WERI-Rb-1 (cell line): ENCODE measurements around the gene TMEM263.

Source experiments
- DNase-seq: peaks from one replicate; pipeline ENCODE4 v3.0.0-alpha.2; 2020
- H3K27ac ChIP-seq: fragments of 250-450 bp; sonication (Bioruptor Pico); 2 replicates; pipeline ENCODE4 v1.5.1; 2020; ENCODE audit warnings: mild to moderate bottlenecking, moderate library complexity
- H3K27me3 ChIP-seq: fragments of 250-450 bp; sonication (Bioruptor Pico); 2 replicates; pipeline ENCODE4 v1.5.1; 2021; ENCODE audit warnings: mild to moderate bottlenecking, low read depth, moderate library complexity; ENCODE audit not compliant: insufficient read depth, severe bottlenecking
- H3K36me3 ChIP-seq: fragments of 250-450 bp; sonication (Bioruptor Pico); 2 replicates; pipeline ENCODE4 v1.5.1; 2020; ENCODE audit warnings: mild to moderate bottlenecking, moderate library complexity
- H3K4me3 ChIP-seq: 2 replicates; pipeline ENCODE4 v1.5.1; 2011; ENCODE audit warnings: low read depth, mild to moderate bottlenecking, control low read depth, low read length
- H3K9me3 ChIP-seq: fragments of 250-450 bp; sonication (Bioruptor Pico); 2 replicates; pipeline ENCODE4 v1.5.1; 2021; ENCODE audit warnings: mild to moderate bottlenecking, moderate library complexity; ENCODE audit not compliant: severe bottlenecking
- TF ChIP-seq, protein P1 (sequence below): IDR thresholded peaks from 2 replicates; pipeline ENCODE4 v1.5.1; 2011; ENCODE audit warnings: low read depth, mild to moderate bottlenecking, control low read depth, inconsistent platforms, low read length

Gene TMEM263

GRCh38 chr12:106960443-106960842 lies 4.7 kb downstream of the TMEM263 start:
- TF ChIP-seq, protein P1, sequence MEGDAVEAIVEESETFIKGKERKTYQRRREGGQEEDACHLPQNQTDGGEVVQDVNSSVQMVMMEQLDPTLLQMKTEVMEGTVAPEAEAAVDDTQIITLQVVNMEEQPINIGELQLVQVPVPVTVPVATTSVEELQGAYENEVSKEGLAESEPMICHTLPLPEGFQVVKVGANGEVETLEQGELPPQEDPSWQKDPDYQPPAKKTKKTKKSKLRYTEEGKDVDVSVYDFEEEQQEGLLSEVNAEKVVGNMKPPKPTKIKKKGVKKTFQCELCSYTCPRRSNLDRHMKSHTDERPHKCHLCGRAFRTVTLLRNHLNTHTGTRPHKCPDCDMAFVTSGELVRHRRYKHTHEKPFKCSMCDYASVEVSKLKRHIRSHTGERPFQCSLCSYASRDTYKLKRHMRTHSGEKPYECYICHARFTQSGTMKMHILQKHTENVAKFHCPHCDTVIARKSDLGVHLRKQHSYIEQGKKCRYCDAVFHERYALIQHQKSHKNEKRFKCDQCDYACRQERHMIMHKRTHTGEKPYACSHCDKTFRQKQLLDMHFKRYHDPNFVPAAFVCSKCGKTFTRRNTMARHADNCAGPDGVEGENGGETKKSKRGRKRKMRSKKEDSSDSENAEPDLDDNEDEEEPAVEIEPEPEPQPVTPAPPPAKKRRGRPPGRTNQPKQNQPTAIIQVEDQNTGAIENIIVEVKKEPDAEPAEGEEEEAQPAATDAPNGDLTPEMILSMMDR, result no peak
- H3K4me3 ChIP-seq, result no peak overlapping the region
- no peaks in the 10 kb centered on the region for H3K9me3 ChIP-seq
- no peaks in the 10 kb centered on the region for H3K27me3 ChIP-seq
- H3K36me3 ChIP-seq, result no peaks in the 10 kb centered on the region
- no peak overlapping the region for H3K27ac ChIP-seq
- no peak for DNase-seq

DNA sequence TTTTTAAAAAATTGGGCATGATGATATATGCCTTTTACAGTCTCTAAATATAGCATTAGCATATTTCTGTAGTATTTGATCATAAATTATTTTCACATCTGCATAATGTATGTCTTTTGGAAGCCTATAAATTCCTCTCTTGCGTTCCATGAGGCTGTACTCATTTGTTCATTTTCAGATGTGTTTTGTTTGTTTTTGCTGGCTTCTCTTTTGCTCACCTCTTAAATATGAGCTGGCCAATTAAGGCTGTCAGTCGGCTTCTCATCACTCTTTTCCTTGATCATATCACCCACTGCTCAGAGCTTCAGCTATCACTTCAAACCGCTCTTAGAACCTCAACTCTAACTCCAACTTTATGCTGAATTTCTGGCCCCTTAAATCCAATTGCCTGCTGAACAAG lies 6.6 kb downstream of the TMEM263 start:
- TF ChIP-seq, protein P1, result no peak
- Histone ChIP-seq H3K27ac (no peak overlapping the region), H3K4me3 (no peak overlapping the region), H3K36me3 (peaks cover 2% of the 10 kb centered on the region), H3K27me3 (no peaks in the 10 kb centered on the region), H3K9me3 (no peaks in the 10 kb centered on the region)
- no peak for DNase-seq

DNA sequence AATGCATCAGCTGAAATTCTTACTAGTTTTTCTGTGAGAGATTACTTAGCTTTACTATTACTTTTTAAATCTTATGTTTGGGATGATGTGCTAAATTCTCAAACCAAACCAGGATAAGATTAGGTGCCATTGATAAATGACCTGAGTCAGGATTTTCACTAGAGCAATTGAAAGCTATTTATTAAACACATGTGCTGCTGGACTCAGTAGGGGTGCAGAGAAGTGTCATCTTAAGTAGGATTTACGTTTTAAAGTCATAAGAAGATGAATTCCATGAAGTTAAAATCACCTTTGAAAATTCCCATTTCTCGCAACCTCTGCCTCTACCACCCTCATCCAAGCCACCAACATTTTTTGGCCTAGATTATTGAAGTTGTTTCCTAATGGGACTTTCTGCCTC lies 8.8 kb downstream of the TMEM263 start:
- no peak overlapping the region for H3K27ac ChIP-seq
- H3K27me3 ChIP-seq, result no peaks in the 10 kb centered on the region
- no peak for DNase-seq
- no peaks in the 10 kb centered on the region for H3K9me3 ChIP-seq
- H3K36me3 ChIP-seq, result peaks cover 10% of the 10 kb centered on the region
- no peak overlapping the region for H3K4me3 ChIP-seq
- TF ChIP-seq, protein P1, result no peak

DNA sequence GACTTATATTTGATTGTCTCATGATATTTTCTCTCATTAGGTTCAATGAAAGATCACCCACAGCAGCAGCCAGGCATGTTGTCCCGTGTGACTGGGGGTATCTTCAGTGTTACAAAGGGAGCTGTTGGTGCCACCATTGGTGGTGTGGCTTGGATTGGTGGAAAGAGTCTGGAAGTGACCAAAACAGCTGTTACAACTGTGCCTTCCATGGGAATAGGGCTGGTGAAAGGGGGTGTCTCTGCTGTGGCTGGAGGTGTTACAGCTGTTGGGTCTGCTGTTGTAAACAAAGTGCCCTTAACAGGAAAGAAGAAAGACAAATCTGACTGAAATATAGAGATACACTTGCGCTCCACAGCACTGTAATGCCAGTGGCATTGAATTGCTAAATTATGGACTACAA lies 15.4 kb downstream of the TMEM263 start:
- DNase-seq, result no peak
- Histone ChIP-seq H3K4me3 (no peak overlapping the region), H3K9me3 (no peaks in the 10 kb centered on the region), H3K36me3 (peaks cover 27% of the 10 kb centered on the region), H3K27me3 (no peaks in the 10 kb centered on the region), H3K27ac (no peak overlapping the region)
- TF ChIP-seq, protein P1, result no peak

DNA sequence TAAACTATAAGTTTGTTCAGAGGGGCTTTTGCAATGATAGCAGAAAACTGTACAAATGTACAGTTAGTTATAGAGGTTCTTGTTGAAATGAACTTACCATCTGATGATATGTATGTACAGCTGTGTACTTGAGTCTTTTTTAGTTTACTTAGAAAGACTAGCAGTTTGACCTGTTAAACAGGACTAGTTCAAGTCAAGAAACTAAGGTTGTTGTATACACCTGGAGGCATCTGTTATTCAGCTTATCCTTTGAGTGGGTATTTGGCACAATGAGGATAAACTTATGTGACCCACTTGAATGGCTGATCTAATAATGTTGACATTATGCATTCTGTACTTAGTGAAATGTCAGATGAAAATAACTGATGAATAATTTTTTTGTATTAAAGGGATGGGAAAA lies 17.8 kb downstream of the TMEM263 start:
- Histone ChIP-seq H3K9me3 (no peaks in the 10 kb centered on the region), H3K27ac (no peak overlapping the region), H3K36me3 (peaks cover 19% of the 10 kb centered on the region), H3K4me3 (no peak overlapping the region), H3K27me3 (no peaks in the 10 kb centered on the region)
- DNase-seq, result no peak
- TF ChIP-seq, protein P1, result no peak

DNA sequence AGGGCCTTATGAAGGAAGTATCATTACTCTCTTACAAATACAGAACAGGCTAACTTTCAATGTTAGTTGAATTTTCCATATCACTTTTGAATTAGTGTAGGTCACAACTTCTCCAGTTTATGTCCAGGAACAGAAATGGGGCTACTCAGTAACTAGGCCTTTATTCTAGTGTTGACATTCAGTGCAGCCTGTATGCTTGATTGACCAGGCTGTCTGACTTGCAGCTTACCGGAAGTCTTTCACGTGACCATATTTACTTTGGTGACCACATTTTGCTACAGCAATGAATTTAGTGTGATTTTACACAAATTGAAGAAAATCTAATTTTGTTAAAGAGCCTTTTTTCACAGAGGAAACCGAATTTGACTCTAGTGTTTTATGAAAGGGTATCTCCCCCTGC lies 18.8 kb downstream of the TMEM263 start:
- TF ChIP-seq, protein P1, result no peak
- H3K4me3 ChIP-seq, result no peak overlapping the region
- DNase-seq, result no peak
- H3K9me3 ChIP-seq, result no peaks in the 10 kb centered on the region
- H3K36me3 ChIP-seq, result peaks cover 19% of the 10 kb centered on the region
- H3K27ac ChIP-seq, result no peak overlapping the region
- no peaks in the 10 kb centered on the region for H3K27me3 ChIP-seq
